Calu3 (cell line): ENCODE results near the gene CRHR1. TPM values are rescaled to one million over a fixed set of nuclear protein-coding genes. Genes with fewer than 3 reads are reported as not detected.

Experiments used
- BruUV-seq: library from RNA; stranded (reverse); fragments of 400-500 nt; replicated peaks from 2 replicates; lab custom pipeline; 2021; lab: Mats Ljungman, UMichigan
- CTCF ChIA-PET: fragments of 300-600 bp; sonication (Branson Sonifier 250); formaldehyde crosslinking; loops from one replicate; lab custom pipeline; 2022; ENCODE audit warnings: antibody characterized with exemption; lab: Charles Lee
- DNase-seq: peaks from one replicate; pipeline ENCODE4 v3.0.0; 2022
- H3K27ac Mint-ChIP-seq: one replicate; pipeline ENCODE4 v1.8.0; 2022; ENCODE audit warnings: mixed read lengths; ENCODE audit not compliant: unreplicated experiment
- H3K27me3 Mint-ChIP-seq: one replicate; pipeline ENCODE4 v1.8.0; 2022; ENCODE audit warnings: mixed read lengths; ENCODE audit not compliant: unreplicated experiment
- H3K36me3 Mint-ChIP-seq: one replicate; pipeline ENCODE4 v1.8.0; 2022; ENCODE audit warnings: mild to moderate bottlenecking, moderate library complexity, mixed read lengths; ENCODE audit not compliant: insufficient read depth, unreplicated experiment
- H3K4me1 Mint-ChIP-seq: one replicate; pipeline ENCODE4 v1.8.0; 2022; ENCODE audit warnings: mild to moderate bottlenecking, low read depth, mixed read lengths; ENCODE audit not compliant: unreplicated experiment
- H3K4me3 Mint-ChIP-seq: one replicate; pipeline ENCODE4 v1.8.0; 2022; ENCODE audit warnings: mild to moderate bottlenecking, low read depth, moderate library complexity, mixed read lengths; ENCODE audit not compliant: unreplicated experiment
- H3K9me3 Mint-ChIP-seq: one replicate; pipeline ENCODE4 v1.8.0; 2022; ENCODE audit warnings: low read depth, mixed read lengths; ENCODE audit not compliant: unreplicated experiment
- CTCF ChIP-seq: fragments of 200-600 bp; IDR thresholded peaks from one replicate; pipeline ENCODE4 v1.8.0; 2022; ENCODE audit warnings: antibody characterized with exemption; ENCODE audit not compliant: unreplicated experiment
- intact Hi-C: fragments of 100-400 bp; cut with micrococcal nuclease; formaldehyde crosslinking; loops from one replicate; pipeline ENCODE4 v1.10.0; 2022; ENCODE audit not compliant: unreplicated experiment
- total RNA-seq: library from RNA; stranded (reverse); gene quantifications from 2 replicates; pipeline ENCODE4 v1.2.3, GENCODE V29; 2022

Gene CRHR1
- total RNA-seq, 1 experiment from 2014 or later: not detected

GRCh38 chr17:45755050-45755449, 29.1 kb upstream of the CRHR1 start:
- intact Hi-C loops: no loop called here
- no peaks in the 10 kb centered on the region for H3K4me1 Mint-ChIP-seq
- CTCF ChIA-PET: interaction anchor here (0.6 kb wide), 1 partner anchor 200 kb away, joined by 3 read pairs; no protein-coding TSS in a partner anchor
- no TSS peak for BruUV-seq
- H3K27me3 Mint-ChIP-seq: peaks cover 87% of the 10 kb centered on the region
- H3K27ac Mint-ChIP-seq: no peak overlapping the region
- DNase-seq: no peak
- H3K36me3 Mint-ChIP-seq: no peaks in the 10 kb centered on the region
- no peak overlapping the region for H3K4me3 Mint-ChIP-seq
- H3K9me3 Mint-ChIP-seq: no peaks in the 10 kb centered on the region
- TF ChIP-seq CTCF: no peak

GRCh38 chr17:45756266-45756991, 27.7 kb upstream of the CRHR1 start:
- intact Hi-C loops: no loop called here
- no peak for TF ChIP-seq CTCF
- no peaks in the 10 kb centered on the region for H3K9me3 Mint-ChIP-seq
- no peak overlapping the region for H3K4me3 Mint-ChIP-seq
- H3K4me1 Mint-ChIP-seq: no peaks in the 10 kb centered on the region
- BruUV-seq: no TSS peak
- peaks cover 77% of the 10 kb centered on the region for H3K27me3 Mint-ChIP-seq
- no peak for DNase-seq
- CTCF ChIA-PET: interaction anchor here (0.6 to 1.4 kb wide), 4 partner anchors 11 to 90 kb away, joined by 3 to 4 read pairs (median 3); no protein-coding TSS in a partner anchor
- H3K27ac Mint-ChIP-seq: no peak overlapping the region
- no peaks in the 10 kb centered on the region for H3K36me3 Mint-ChIP-seq

- Mint-ChIP-seq H3K9me3 (no peaks in the 10 kb centered on the region), H3K4me3 (no peak overlapping the region), H3K27me3 (peaks cover 77% of the 10 kb centered on the region), H3K36me3 (no peaks in the 10 kb centered on the region), H3K4me1 (no peaks in the 10 kb centered on the region), H3K27ac (no peak overlapping the region)
- TF ChIP-seq CTCF: no peak
- intact Hi-C loops: no loop called here
- BruUV-seq: no TSS peak
- no peak for DNase-seq
- CTCF ChIA-PET: interaction anchor here (0.6 to 1.4 kb wide), 3 partner anchors 9 to 92 kb away, joined by 3 to 4 read pairs (median 3); no protein-coding TSS in a partner anchor
Observed at GRCh38 chr17:45757431-45758218, 26.5 kb upstream of the CRHR1 start.

GRCh38 chr17:45758544-45758943, 25.6 kb upstream of the CRHR1 start:
- TF ChIP-seq CTCF: no peak
- no peak for DNase-seq
- intact Hi-C loops: no loop called here
- H3K4me1 Mint-ChIP-seq: no peaks in the 10 kb centered on the region
- no peaks in the 10 kb centered on the region for H3K36me3 Mint-ChIP-seq
- no TSS peak for BruUV-seq
- no peak overlapping the region for H3K27ac Mint-ChIP-seq
- CTCF ChIA-PET: interaction anchor here (0.6 kb wide), 1 partner anchor 44 kb away, joined by 4 read pairs; no protein-coding TSS in a partner anchor
- peaks cover 77% of the 10 kb centered on the region for H3K27me3 Mint-ChIP-seq
- H3K4me3 Mint-ChIP-seq: no peak overlapping the region
- H3K9me3 Mint-ChIP-seq: no peaks in the 10 kb centered on the region
